Colonic mucosa (tissue), 4 donors: ENCODE measurements around the gene PKDREJ. TPM values are rescaled to one million over a fixed set of nuclear protein-coding genes. Genes with fewer than 3 reads are reported as not detected.

Experiments used
- DNase-seq: peaks from one replicate; pipeline ENCODE4 v3.0.0-alpha.2; 2020
- H3K27ac ChIP-seq: fragments of 200-600 bp; one replicate; pipeline ENCODE4 v1.8.0; 2021
- H3K27me3 ChIP-seq: fragments of 200-600 bp; one replicate; pipeline ENCODE4 v1.8.0; 2021
- H3K36me3 ChIP-seq: fragments of 200-600 bp; one replicate; pipeline ENCODE4 v1.8.0; 2021
- H3K4me1 ChIP-seq: fragments of 200-600 bp; one replicate; pipeline ENCODE4 v1.8.0; 2021; ENCODE audit warnings: mild to moderate bottlenecking
- H3K4me3 ChIP-seq: fragments of 200-600 bp; one replicate; pipeline ENCODE4 v1.8.0; 2021
- H3K9ac ChIP-seq, 2 donors: one replicate each; pipeline ENCODE4 v1.7.0; 2013; ENCODE audit warnings: control low read depth in 2 of 2, low read depth in 2 of 2, low read length in 2 of 2
- H3K9me3 ChIP-seq: fragments of 200-600 bp; one replicate; pipeline ENCODE4 v1.8.0; 2021
- CTCF ChIP-seq: fragments of 200-600 bp; IDR thresholded peaks from one replicate; pipeline ENCODE4 v1.8.0; 2022; ENCODE audit warnings: antibody characterized with exemption, mild to moderate bottlenecking
- intact Hi-C: fragments of 100-400 bp; cut with DNase I; formaldehyde crosslinking; loops from one replicate; pipeline ENCODE4 v1.14.1; 2022
- total RNA-seq, 2 donors: library from RNA; stranded (reverse); fragmentation: NEBNext Ultra II Directional in 1 of 2; extraction: Animal tissue kit (Norgen Biotek cat#: 25700) in 1 of 2; gene quantifications; one replicate each; pipeline ENCODE4 v1.2.1, GENCODE V29; 2021
- donor health status: healthy.
- donor health status: DM: no; HTN: no; CAD: no.
- donor health status: DM: no; HTN: no; CAD: no.

The PKDREJ gene
- total RNA-seq, 2 donors from 2014 or later, result 0.32 to 1.1 TPM

GRCh38 chr22:46256358-46256958, 6.7 kb downstream of the PKDREJ start:
- TF ChIP-seq CTCF, result no peak
- Histone ChIP-seq H3K9me3 (no peaks in the 10 kb centered on the region), H3K4me1 (no peaks in the 10 kb centered on the region), H3K27ac (no peak overlapping the region), H3K36me3 (no peaks in the 10 kb centered on the region), H3K4me3 (no peak overlapping the region), H3K27me3 (no peaks in the 10 kb centered on the region), H3K9ac (no peak overlapping the region)
- intact Hi-C loops, result loop anchor here (10.0 kb wide), 1 partner anchor 112 kb away; no protein-coding TSS in a partner anchor
- DNase-seq, result no peak

- H3K4me1 ChIP-seq, result peaks cover 4% of the 10 kb centered on the region
- no peak for TF ChIP-seq CTCF
- no peaks in the 10 kb centered on the region for H3K36me3 ChIP-seq
- H3K27ac ChIP-seq, result no peak overlapping the region
- H3K9ac ChIP-seq, result no peak overlapping the region
- H3K9me3 ChIP-seq, result no peaks in the 10 kb centered on the region
- intact Hi-C loops, result loop anchor here (10.0 kb wide), 1 partner anchor 107 kb away; no protein-coding TSS in a partner anchor
- no peak overlapping the region for H3K4me3 ChIP-seq
- H3K27me3 ChIP-seq, result no peaks in the 10 kb centered on the region
- DNase-seq, result no peak
Observed at GRCh38 chr22:46251816-46252380, 11.2 kb downstream of the PKDREJ start.

GRCh38 chr22:46251266-46251665, 11.9 kb downstream of the PKDREJ start:
- no peak for DNase-seq
- H3K9ac ChIP-seq, result peak overlapping the region; percentile 91 to 93
- peak overlapping the region; percentile 92 for H3K4me3 ChIP-seq
- H3K27me3 ChIP-seq, result no peaks in the 10 kb centered on the region
- no peaks in the 10 kb centered on the region for H3K36me3 ChIP-seq
- peaks cover 4% of the 10 kb centered on the region for H3K4me1 ChIP-seq
- H3K27ac ChIP-seq, result no peak overlapping the region
- intact Hi-C loops, result loop anchor here (10.0 kb wide), 1 partner anchor 106 kb away; no protein-coding TSS in a partner anchor
- no peak for TF ChIP-seq CTCF
- H3K9me3 ChIP-seq, result no peaks in the 10 kb centered on the region

GRCh38 chr22:46250783-46251125, 12.4 kb downstream of the PKDREJ start:
- intact Hi-C loops, result loop anchor here (10.0 kb wide), 1 partner anchor 106 kb away; no protein-coding TSS in a partner anchor
- Histone ChIP-seq H3K4me3 (peak overlapping the region; percentile 92), H3K4me1 (peaks cover 4% of the 10 kb centered on the region), H3K36me3 (no peaks in the 10 kb centered on the region), H3K27ac (peak overlapping the region; percentile 83), H3K9ac (peak overlapping the region; percentile 91 to 93), H3K9me3 (no peaks in the 10 kb centered on the region), H3K27me3 (no peaks in the 10 kb centered on the region)
- TF ChIP-seq CTCF, result no peak
- no peak for DNase-seq

- H3K4me3 ChIP-seq, result peak within 1 kb of the TSS; percentile 92
- no peaks in the 10 kb centered on the region for H3K36me3 ChIP-seq
- intact Hi-C loops, result loop anchor here (10.0 kb wide), 1 partner anchor 105 kb away; no protein-coding TSS in a partner anchor
- H3K27me3 ChIP-seq, result no peaks in the 10 kb centered on the region
- H3K27ac ChIP-seq, result peak within 1 kb of the TSS; percentile 83
- TF ChIP-seq CTCF, result no peak
- H3K9ac ChIP-seq, result peak within 1 kb of the TSS; percentile 91 to 93
- DNase-seq, result peak; percentile 93
- H3K4me1 ChIP-seq, result peaks cover 4% of the 10 kb centered on the region
- no peaks in the 10 kb centered on the region for H3K9me3 ChIP-seq
Observed at GRCh38 chr22:46250035-46250782, 12.9 kb downstream of the PKDREJ start, which contains the start of gene CDPF1. Gene CDPF1 (minus strand): TSS chr22:46250293. CDS start chr22:46248284, 2,009 bp downstream.
